ENCODE measurements around the gene MIB2. TPM values are rescaled to one million over a fixed set of nuclear protein-coding genes. Genes with fewer than 3 reads are reported as not detected.
A peak's percentile ranks its signal among the peaks of the same experiment; 100 is the strongest.

Gene MIB2
- total and polyA plus RNA-seq, 9 donors = 1.8 to 110 (median 79.5) TPM

- no peaks in the 10 kb centered on the region for H3K9me3 ChIP-seq
- no peaks in the 10 kb centered on the region for H3K27me3 ChIP-seq
- intact Hi-C loops (cut with DNase I) = no loop called here
- H3K36me3 ChIP-seq = no peaks in the 10 kb centered on the region
- H3K27ac ChIP-seq = no peak overlapping the region
- TF ChIP-seq POLR2A (IDR thresholded peaks at IDR 0.05) = no peak
- TF ChIP-seq, protein P1, sequence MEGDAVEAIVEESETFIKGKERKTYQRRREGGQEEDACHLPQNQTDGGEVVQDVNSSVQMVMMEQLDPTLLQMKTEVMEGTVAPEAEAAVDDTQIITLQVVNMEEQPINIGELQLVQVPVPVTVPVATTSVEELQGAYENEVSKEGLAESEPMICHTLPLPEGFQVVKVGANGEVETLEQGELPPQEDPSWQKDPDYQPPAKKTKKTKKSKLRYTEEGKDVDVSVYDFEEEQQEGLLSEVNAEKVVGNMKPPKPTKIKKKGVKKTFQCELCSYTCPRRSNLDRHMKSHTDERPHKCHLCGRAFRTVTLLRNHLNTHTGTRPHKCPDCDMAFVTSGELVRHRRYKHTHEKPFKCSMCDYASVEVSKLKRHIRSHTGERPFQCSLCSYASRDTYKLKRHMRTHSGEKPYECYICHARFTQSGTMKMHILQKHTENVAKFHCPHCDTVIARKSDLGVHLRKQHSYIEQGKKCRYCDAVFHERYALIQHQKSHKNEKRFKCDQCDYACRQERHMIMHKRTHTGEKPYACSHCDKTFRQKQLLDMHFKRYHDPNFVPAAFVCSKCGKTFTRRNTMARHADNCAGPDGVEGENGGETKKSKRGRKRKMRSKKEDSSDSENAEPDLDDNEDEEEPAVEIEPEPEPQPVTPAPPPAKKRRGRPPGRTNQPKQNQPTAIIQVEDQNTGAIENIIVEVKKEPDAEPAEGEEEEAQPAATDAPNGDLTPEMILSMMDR (IDR thresholded peaks at IDR 0.05) = no peak
- H3K4me3 ChIP-seq = no peak overlapping the region
- peaks cover 4% of the 10 kb centered on the region for H3K4me1 ChIP-seq (ENCODE audit: insufficient read depth)
- WGBS, 3 donors = 83 to 86% (median 84%) methylated on average over 28 to 31 of the region's 31 CpGs
- DNase-seq = peak in 1 of 5 donors; percentile 39
Observed at GRCh38 chr1:1621173-1622009, 6.1 kb downstream of the MIB2 start.

GRCh38 chr1:1622010-1622787 lies 6.9 kb downstream of the MIB2 start:
- intact Hi-C loops (cut with DNase I) = no loop called here
- Histone ChIP-seq H3K27me3 (no peaks in the 10 kb centered on the region), H3K36me3 (no peaks in the 10 kb centered on the region)

GRCh38 chr1:1622788-1623094 lies 7.4 kb downstream of the MIB2 start:
- no peaks in the 10 kb centered on the region for H3K27me3 ChIP-seq
- WGBS, 3 donors = 84 to 94% (median 89%) methylated on average over 17 of the region's 17 CpGs
- DNase-seq = no peak
- H3K36me3 ChIP-seq = no peaks in the 10 kb centered on the region
- intact Hi-C loops (cut with DNase I) = no loop called here
- H3K9me3 ChIP-seq = no peaks in the 10 kb centered on the region
- no peak overlapping the region for H3K27ac ChIP-seq
- H3K4me3 ChIP-seq = no peak overlapping the region
- no peaks in the 10 kb centered on the region for H3K4me1 ChIP-seq (ENCODE audit: insufficient read depth)
- TF ChIP-seq EP300 (IDR thresholded peaks at IDR 0.05) (no peak), POLR2A (IDR thresholded peaks at IDR 0.05) (no peak)
- TF ChIP-seq, protein P1 (IDR thresholded peaks at IDR 0.05) = no peak

More at GRCh38 chr1:1622010-1622787, 6.9 kb downstream of the MIB2 start:
- Histone ChIP-seq H3K4me3 (no peak overlapping the region), H3K27ac (no peak overlapping the region), H3K4me1 (ENCODE audit: insufficient read depth) (no peaks in the 10 kb centered on the region), H3K9me3 (no peaks in the 10 kb centered on the region)
- peak in 1 of 5 donors; percentile 35 for DNase-seq
- 76 to 82% (median 77%) methylated on average over 21 of the region's 21 CpGs for WGBS, 3 donors
- TF ChIP-seq POLR2A (IDR thresholded peaks at IDR 0.05) = no peak
- TF ChIP-seq, protein P1 (IDR thresholded peaks at IDR 0.05) = no peak

DNA sequence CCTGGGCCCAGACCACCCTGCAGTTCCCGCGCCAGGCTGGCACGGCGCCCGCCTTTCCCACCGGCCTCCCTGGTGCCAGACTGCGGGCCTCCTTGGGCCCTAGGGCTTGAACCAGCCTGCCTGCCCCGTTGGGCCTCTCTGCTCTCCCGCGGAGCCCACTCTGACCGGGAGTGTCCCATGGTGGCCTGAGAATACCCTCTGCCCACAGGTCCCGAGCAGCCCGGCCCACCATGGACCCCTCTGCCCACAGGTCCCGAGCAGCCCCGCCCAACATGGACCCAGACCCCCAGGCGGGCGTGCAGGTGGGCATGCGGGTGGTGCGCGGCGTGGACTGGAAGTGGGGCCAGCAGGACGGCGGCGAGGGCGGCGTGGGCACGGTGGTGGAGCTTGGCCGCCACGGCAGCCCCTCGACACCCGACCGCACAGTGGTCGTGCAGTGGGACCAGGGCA lies 7.9 kb downstream of the MIB2 start:
- peak in 3 of 5 donors; percentile 12 to 43 (median 33) for DNase-seq
- Histone ChIP-seq H3K27me3 (no peaks in the 10 kb centered on the region), H3K4me3 (no peak overlapping the region), H3K4me1 (ENCODE audit: insufficient read depth) (no peaks in the 10 kb centered on the region), H3K27ac (no peak overlapping the region), H3K9me3 (no peaks in the 10 kb centered on the region), H3K36me3 (no peaks in the 10 kb centered on the region)
- WGBS, 3 donors = 92 to 93% (median 93%) methylated on average over 33 of the region's 33 CpGs
- intact Hi-C loops (cut with DNase I) = no loop called here
- TF ChIP-seq, protein P1 (IDR thresholded peaks at IDR 0.05) = no peak
- TF ChIP-seq EP300 (IDR thresholded peaks at IDR 0.05) (no peak), POLR2A (IDR thresholded peaks at IDR 0.05) (no peak)

Data from ovary (tissue), 9 donors.